ENCODE data around the gene DRGX. TPM values are rescaled to one million over a fixed set of nuclear protein-coding genes. Genes with fewer than 3 reads are reported as not detected.
A peak's percentile ranks its signal among the peaks of the same experiment; 100 is the strongest.

The DRGX gene
- total and polyA plus RNA-seq, 7 donors: 0.04 TPM; not detected in 6

- ATAC-seq (no peak), DNase-seq (no peak)
- H3K4me1 ChIP-seq: peaks cover 17% of the 10 kb centered on the region
- TF ChIP-seq CTCF (IDR thresholded peaks at IDR 0.05): no peak
- WGBS, 3 donors: 93 to 94% (median 94%) methylated on average over 9 of the region's 9 CpGs
- no peak overlapping the region for H3K27ac ChIP-seq
- no peaks in the 10 kb centered on the region for H3K9me3 ChIP-seq
- no peak overlapping the region for H3K4me3 ChIP-seq
- H3K36me3 ChIP-seq (ENCODE audit: insufficient read depth in 1 of 2, low read depth in 1 of 2): peaks cover 0 to 82% of the 10 kb centered on the region in 2 donors
- intact Hi-C loops (cut with DNase I): no loop called here
- no peaks in the 10 kb centered on the region for H3K27me3 ChIP-seq (ENCODE audit: insufficient read depth in 3 of 3, low read length in 2 of 3)
Measured at GRCh38 chr10:49323896-49324270, 72.0 kb downstream of the DRGX start.

GRCh38 chr10:49323171-49323895 lies 72.6 kb downstream of the DRGX start:
- Histone ChIP-seq H3K36me3 (ENCODE audit: insufficient read depth in 1 of 2, low read depth in 1 of 2) (peaks cover 0 to 87% of the 10 kb centered on the region in 2 donors), H3K27me3 (ENCODE audit: insufficient read depth in 3 of 3, low read length in 2 of 3) (no peaks in the 10 kb centered on the region), H3K9me3 (no peaks in the 10 kb centered on the region), H3K27ac (peak overlapping the region; percentile 75), H3K4me3 (no peak overlapping the region), H3K4me1 (peaks cover 19% of the 10 kb centered on the region)
- 12 to 16% (median 13%) methylated on average over 7 of the region's 7 CpGs for WGBS, 3 donors
- TF ChIP-seq CTCF (IDR thresholded peaks at IDR 0.05): no peak
- peak in 1 of 2 donors; percentile 68 for DNase-seq
- intact Hi-C loops (cut with DNase I): no loop called here
- ATAC-seq: peak; percentile 78 to 88 (median 82)

- Histone ChIP-seq H3K27me3 (ENCODE audit: insufficient read depth in 3 of 3, low read length in 2 of 3) (no peaks in the 10 kb centered on the region), H3K27ac (peak overlapping the region; percentile 75), H3K4me1 (peaks cover 19% of the 10 kb centered on the region), H3K4me3 (no peak overlapping the region), H3K36me3 (ENCODE audit: insufficient read depth in 1 of 2, low read depth in 1 of 2) (peaks cover 0 to 95% of the 10 kb centered on the region in 2 donors), H3K9me3 (no peaks in the 10 kb centered on the region)
- no peak for DNase-seq
- intact Hi-C loops (cut with DNase I): no loop called here
- 35 to 48% (median 36%) methylated on average over 26 of the region's 26 CpGs for WGBS, 3 donors
- no peak for TF ChIP-seq CTCF (IDR thresholded peaks at IDR 0.05)
- peak; percentile 21 to 53 (median 40) for ATAC-seq
Measured at GRCh38 chr10:49322371-49323170, 73.3 kb downstream of the DRGX start.

- ATAC-seq (no peak), DNase-seq (no peak)
- no peak overlapping the region for H3K4me3 ChIP-seq
- H3K27ac ChIP-seq: no peak overlapping the region
- no peak for TF ChIP-seq CTCF (IDR thresholded peaks at IDR 0.05)
- peaks cover 19% of the 10 kb centered on the region for H3K4me1 ChIP-seq
- intact Hi-C loops (cut with DNase I): no loop called here
- H3K9me3 ChIP-seq: no peaks in the 10 kb centered on the region
- H3K27me3 ChIP-seq (ENCODE audit: insufficient read depth in 3 of 3, low read length in 2 of 3): no peaks in the 10 kb centered on the region
- peaks cover 0 to 100% of the 10 kb centered on the region in 2 donors for H3K36me3 ChIP-seq (ENCODE audit: insufficient read depth in 1 of 2, low read depth in 1 of 2)
- 43 to 57% (median 50%) methylated on average over 3 of the region's 3 CpGs for WGBS, 3 donors
Measured at GRCh38 chr10:49321021-49321420, 74.9 kb downstream of the DRGX start.

Measured in psoas muscle (tissue), 8 donors.